Measurements from ENCODE around the gene XRN1.

Gene XRN1

DNA sequence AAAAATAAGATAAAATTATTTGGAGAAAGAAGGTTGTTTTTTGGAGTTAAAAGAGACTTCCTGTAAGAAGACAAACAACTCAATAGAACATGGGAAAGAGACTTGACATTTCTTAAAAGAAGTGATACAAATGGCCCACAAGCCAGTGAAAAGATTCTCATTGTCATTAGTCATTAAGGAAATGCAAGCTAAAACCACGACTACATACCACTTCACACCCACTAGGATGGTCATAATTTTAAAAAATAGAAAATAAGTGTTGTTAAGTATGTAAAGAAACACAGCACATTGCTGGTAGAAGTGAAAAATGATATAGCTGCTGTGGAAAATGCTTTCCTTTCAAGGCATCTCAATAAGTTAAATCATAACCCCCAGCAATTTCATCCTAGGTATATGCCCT lies 178.1 kb downstream of the XRN1 start:
- H3K4me3 ChIP-seq (ENCODE audit: low read length), result no peak overlapping the region
- TF ChIP-seq, protein P1, sequence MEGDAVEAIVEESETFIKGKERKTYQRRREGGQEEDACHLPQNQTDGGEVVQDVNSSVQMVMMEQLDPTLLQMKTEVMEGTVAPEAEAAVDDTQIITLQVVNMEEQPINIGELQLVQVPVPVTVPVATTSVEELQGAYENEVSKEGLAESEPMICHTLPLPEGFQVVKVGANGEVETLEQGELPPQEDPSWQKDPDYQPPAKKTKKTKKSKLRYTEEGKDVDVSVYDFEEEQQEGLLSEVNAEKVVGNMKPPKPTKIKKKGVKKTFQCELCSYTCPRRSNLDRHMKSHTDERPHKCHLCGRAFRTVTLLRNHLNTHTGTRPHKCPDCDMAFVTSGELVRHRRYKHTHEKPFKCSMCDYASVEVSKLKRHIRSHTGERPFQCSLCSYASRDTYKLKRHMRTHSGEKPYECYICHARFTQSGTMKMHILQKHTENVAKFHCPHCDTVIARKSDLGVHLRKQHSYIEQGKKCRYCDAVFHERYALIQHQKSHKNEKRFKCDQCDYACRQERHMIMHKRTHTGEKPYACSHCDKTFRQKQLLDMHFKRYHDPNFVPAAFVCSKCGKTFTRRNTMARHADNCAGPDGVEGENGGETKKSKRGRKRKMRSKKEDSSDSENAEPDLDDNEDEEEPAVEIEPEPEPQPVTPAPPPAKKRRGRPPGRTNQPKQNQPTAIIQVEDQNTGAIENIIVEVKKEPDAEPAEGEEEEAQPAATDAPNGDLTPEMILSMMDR (IDR thresholded peaks at IDR 0.05; ENCODE audit: insufficient read depth, low read depth, low read length, missing control alignments), result no peak
- DNase-seq (ENCODE audit: low read depth), result no peak

DNA sequence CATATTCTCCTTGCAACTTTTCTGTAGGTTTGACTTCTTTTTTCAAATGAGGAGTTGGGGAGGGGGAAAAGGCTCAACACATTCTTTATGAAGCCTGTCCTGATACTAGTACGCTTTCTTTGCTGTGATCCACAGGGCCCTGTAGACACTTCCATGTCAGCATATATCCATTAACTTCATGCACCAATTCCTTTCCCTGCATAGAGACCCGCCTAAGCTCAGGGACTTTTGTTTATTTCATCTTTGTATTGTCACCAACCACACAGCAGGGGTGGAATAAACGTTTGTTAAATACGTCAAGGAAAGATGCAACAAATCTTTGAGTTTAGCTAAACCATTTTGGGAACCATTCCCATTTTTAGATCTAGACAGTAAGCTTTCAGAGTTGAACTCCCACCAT lies 179.4 kb downstream of the XRN1 start:
- TF ChIP-seq, protein P1 (IDR thresholded peaks at IDR 0.05; ENCODE audit: insufficient read depth, low read depth, low read length, missing control alignments), result no peak
- DNase-seq (ENCODE audit: low read depth), result no peak

DNA sequence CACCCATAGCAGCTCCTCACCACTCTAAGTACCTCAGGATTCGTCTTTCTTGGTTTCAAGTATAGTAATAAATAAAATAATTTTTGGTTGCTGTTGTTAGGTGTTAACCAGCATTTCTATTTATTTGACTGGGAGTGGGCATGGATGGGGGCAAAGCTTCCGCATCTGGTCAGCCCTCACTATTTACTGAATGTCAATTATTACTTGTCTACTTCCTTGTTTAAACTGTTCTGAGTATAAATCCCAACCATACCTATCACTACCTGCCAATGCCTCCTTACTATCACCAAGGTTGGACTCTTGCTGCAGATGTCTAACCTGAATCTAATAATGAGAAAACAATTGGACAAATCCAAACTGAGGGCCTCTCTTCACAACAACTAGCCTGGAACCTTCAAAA lies 180.6 kb downstream of the XRN1 start:
- no peak for DNase-seq (ENCODE audit: low read depth)
- TF ChIP-seq, protein P1 (IDR thresholded peaks at IDR 0.05; ENCODE audit: insufficient read depth, low read depth, low read length, missing control alignments), result no peak
- no peak overlapping the region for H3K4me3 ChIP-seq (ENCODE audit: low read length)

More for the DNA sequence above, 179.4 kb downstream of the XRN1 start:
- no peak overlapping the region for H3K4me3 ChIP-seq (ENCODE audit: low read length)

DNA sequence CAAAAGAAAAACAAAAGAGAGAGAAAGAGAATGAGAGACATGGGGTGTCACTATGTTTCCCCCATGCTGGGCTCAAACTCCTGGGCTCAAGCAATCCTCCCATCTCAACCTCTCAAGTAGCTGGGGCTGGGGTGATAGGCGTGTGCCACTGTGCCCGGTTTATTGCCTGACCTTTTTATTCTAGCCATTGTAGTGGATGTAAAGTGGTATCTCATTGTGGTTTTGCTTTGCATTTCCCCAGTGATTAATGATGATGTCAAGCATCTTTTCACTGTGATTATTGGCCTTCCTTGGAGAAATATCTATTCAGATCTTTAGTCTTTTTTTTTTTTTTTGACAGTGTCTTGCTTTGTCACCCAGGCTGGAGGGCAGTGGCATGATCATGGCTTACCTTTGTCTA lies 184.7 kb downstream of the XRN1 start:
- no peak overlapping the region for H3K4me3 ChIP-seq (ENCODE audit: low read length)
- TF ChIP-seq, protein P1 (IDR thresholded peaks at IDR 0.05; ENCODE audit: insufficient read depth, low read depth, low read length, missing control alignments), result no peak
- peak; percentile 19 for DNase-seq (ENCODE audit: low read depth)

DNA sequence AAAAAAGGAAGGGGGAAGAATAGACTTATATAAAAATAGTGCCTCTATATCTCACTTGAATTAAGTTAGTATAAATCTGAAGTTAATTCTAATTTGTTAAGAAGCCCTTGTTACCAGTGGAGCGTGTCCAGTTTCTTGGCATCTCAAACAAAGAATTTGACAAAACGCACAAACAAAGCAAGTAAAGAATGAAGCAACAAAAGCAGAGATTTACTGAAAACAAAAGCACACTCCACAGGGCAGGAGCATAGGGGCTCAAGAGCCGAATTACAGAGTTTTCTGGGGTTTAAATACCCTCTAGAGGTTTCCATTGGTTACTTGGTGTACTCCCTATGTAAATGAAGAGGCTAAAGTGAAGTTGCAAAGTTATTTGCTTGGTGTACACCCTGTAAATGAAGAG lies 188.5 kb downstream of the XRN1 start:
- H3K4me3 ChIP-seq (ENCODE audit: low read length), result no peak overlapping the region
- TF ChIP-seq, protein P1 (IDR thresholded peaks at IDR 0.05; ENCODE audit: insufficient read depth, low read depth, low read length, missing control alignments), result no peak
- DNase-seq (ENCODE audit: low read depth), result no peak

DNA sequence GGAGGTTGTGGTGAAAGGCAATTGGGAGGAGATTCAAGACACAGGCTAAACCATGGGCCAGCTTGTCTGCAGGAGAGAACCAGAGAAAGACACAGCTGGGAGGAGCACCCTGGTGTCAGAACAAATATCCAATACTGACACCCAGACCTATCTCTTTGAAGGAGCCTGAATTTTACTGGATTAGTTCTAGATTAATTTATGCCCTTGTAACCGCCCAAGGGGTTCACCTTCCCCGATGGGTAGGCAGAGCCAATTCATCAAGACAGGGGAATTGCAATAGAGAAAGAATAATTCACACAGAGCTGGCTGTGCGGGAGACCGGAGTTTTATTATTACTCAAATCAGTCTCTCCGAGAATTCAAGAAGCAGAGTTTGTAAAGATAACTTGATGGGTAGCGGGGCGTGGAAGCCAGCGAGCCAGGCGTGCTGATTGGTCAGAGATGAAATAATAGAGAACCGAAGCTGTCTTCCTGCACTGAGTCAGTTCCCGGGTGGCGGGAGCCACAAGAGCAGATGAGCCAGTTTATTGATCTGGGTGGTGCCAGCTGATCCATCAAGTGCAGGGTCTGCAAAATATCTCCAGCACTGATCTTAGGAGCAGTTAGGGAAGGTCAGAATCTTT lies 191.0 kb downstream of the XRN1 start:
- no peak for DNase-seq (ENCODE audit: low read depth)
- H3K4me3 ChIP-seq (ENCODE audit: low read length), result no peak overlapping the region
- TF ChIP-seq, protein P1 (IDR thresholded peaks at IDR 0.05; ENCODE audit: insufficient read depth, low read depth, low read length, missing control alignments), result no peak

All from epithelial cell of esophagus (primary cell).